ENCODE measurements around the gene CFAP74. TPM values are rescaled to one million over a fixed set of nuclear protein-coding genes. Genes with fewer than 3 reads are reported as not detected.
A peak's percentile ranks its signal among the peaks of the same experiment; 100 is the strongest.

The CFAP74 gene
- total and polyA plus RNA-seq, 2 of the 13 experiments (the other 11 are each of a cell fraction or from before 2014, with no cell fraction given): 0.27 to 0.62 TPM

DNA sequence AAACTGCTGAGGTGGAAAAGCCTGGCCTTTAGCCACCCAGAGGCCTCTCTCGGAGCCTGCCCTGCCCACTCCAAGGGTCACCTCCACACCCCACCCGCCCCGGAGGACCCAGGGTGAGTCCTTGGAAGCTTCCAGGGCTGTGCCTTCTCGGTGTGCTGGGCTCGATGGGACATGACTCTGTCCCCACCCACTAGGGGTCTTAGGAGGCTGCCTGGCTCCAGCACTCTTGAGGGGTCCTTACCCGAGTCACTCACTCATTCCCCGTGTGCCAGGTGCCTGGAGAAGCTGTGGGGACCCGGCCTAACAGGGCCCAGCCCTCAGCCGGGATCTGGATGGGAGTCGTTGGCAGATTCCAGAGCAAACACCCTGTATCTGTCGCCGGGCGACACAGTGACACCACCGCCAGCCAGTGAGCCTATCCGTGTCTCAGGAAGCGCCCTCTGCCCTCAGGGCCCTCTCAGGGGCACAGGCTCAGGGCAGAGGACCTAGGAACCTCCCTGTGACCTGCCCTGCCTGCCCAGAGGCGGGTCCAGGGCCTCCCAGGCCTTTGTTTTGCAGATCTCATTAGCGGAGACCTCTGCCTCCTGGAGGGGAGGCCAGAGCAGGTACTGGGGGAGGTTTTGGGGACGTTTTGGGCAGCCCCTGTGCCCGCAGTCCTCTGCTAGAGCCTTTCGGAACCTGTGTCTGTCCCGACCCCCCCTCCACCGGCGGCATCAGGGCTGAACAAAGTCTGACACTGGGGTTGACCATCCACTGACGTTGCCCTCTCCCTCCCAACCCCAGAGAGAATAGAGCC is 43.6 kb upstream of the CFAP74 start:
- H3K27me3 ChIP-seq (ENCODE audit: control insufficient read depth in 1 of 2, insufficient read depth in 2 of 2, low read length in 2 of 2): peaks cover 2 to 15% of the 10 kb centered on the region in 2 experiments; a peak in 1 of 5 replicates
- H3K79me2 ChIP-seq (ENCODE audit: insufficient read depth, low read length): peaks cover 3% of the 10 kb centered on the region
- H3K4me1 ChIP-seq (ENCODE audit: insufficient read depth, low read length): peaks cover 75% of the 10 kb centered on the region
- 14% methylated on average over 1 of the region's 25 CpGs for WGBS (ENCODE audit: low lambda C conversion rate)
- ChIA-PET CTCF (ENCODE audit: low intra/inter-chr PET ratio, low total read pairs) (interaction anchor here (1.7 to 4.0 kb wide), 2 partner anchors 87 to 103 kb away, joined by 7 to 30 read pairs; no protein-coding TSS in a partner anchor), POLR2A (interaction anchor here (1.2 to 1.9 kb wide), 3 partner anchors 103 to 138 kb away, joined by 4 to 11 read pairs (median 7); no protein-coding TSS in a partner anchor)
- peak; percentile 71 for ATAC-seq
- peak overlapping the region; percentile 47 to 80 (median 57) for H3K4me3 ChIP-seq (replicated peaks in 1 of 3; ENCODE audit: insufficient read depth in 1 of 3, low read depth in 2 of 3, low read length in 3 of 3)
- in situ Hi-C loops (cut with HindIII; ENCODE audit: extremely low pct_ligation_motif_present, low pct_unique_long_range_greater_than_20kb) (loop anchor here (5.0 kb wide), 1 partner anchor 85 kb away; no protein-coding TSS in a partner anchor), intact Hi-C loops (cut with micrococcal nuclease; ENCODE audit: unreplicated experiment) (loop anchor here (2.0 to 5.0 kb wide), 2 partner anchors 85 to 112 kb away; no protein-coding TSS in a partner anchor)
- BruUV-seq (replicated peaks): TSS peak; percentile 43
- no peaks in the 10 kb centered on the region for H3K9me3 ChIP-seq (ENCODE audit: low read length)
- peak overlapping the region; percentile 58 for H2AFZ ChIP-seq (ENCODE audit: low read length)
- peak overlapping the region; percentile 67 for H3K9ac ChIP-seq (ENCODE audit: insufficient read depth, low read depth, low read length)
- DNase-seq (ENCODE audit: low spot score): peak; percentile 70
- FAIRE-seq: peak; percentile 72
- H3K36me3 ChIP-seq (replicated peaks in 1 of 2; ENCODE audit: control insufficient read depth in 1 of 2, insufficient read depth in 2 of 2, low read length in 2 of 2): no peaks in the 10 kb centered on the region
- H3K4me2 ChIP-seq (ENCODE audit: low read depth, low read length): peak overlapping the region; percentile 98
- peak overlapping the region; percentile 76 for H3K27ac ChIP-seq (ENCODE audit: extremely low read length, insufficient read depth, low read length)
- 0 out of 2 replicates have a peak, but pooled peaks cover 5% of the 10 kb centered on the region for H4K20me1 ChIP-seq (ENCODE audit: insufficient read depth, low read length)
- TF ChIP-seq ZNF557 (CRISPR knock-in tag; IDR thresholded peaks at IDR 0.05) (no peak), ZNF770 (CRISPR knock-in tag; IDR thresholded peaks at IDR 0.05) (peak; percentile 64; the same call in 1 of the 2 replicates), ZKSCAN8 (CRISPR knock-in tag; IDR thresholded peaks at IDR 0.05; ENCODE audit: borderline replicate concordance) (no peak), IKZF4 (CRISPR knock-in tag; IDR thresholded peaks at IDR 0.05; ENCODE audit: borderline replicate concordance, low read depth, not compliant biosample characterization) (no peak), ZFP90 (CRISPR knock-in tag; IDR thresholded peaks at IDR 0.05; ENCODE audit: borderline replicate concordance) (no peak), CREB1 (IDR thresholded peaks at IDR 0.05) (no peak), CREB1 (CRISPR knock-in tag; IDR thresholded peaks at IDR 0.05) (0 out of 2 replicates have a peak, but pooled peaks have one; percentile 41), YY1 (IDR thresholded peaks at IDR 0.05; ENCODE audit: insufficient read depth, insufficient replicate concordance, low read depth, low read length) (peak; percentile 2), SNAPC5 (CRISPR knock-in tag; IDR thresholded peaks at IDR 0.05; ENCODE audit: borderline replicate concordance) (no peak), ATRX (CRISPR knock-in tag; IDR thresholded peaks at IDR 0.05; ENCODE audit: borderline replicate concordance) (no peak), ZFP82 (CRISPR knock-in tag; IDR thresholded peaks at IDR 0.05; ENCODE audit: borderline replicate concordance) (peak; percentile 41; the same call in 1 of the 2 replicates), ARNTL (CRISPR knock-in tag; IDR thresholded peaks at IDR 0.05) (no peak), MED1 (CRISPR knock-in tag; IDR thresholded peaks at IDR 0.05) (peak; percentile 24; the same call in 1 of the 2 replicates), HCFC1 (IDR thresholded peaks at IDR 0.05; ENCODE audit: low read depth, low read length) (no peak), SAP130 (CRISPR knock-in tag; IDR thresholded peaks at IDR 0.05; ENCODE audit: low read depth) (peak; percentile 85), ZNF33A (CRISPR knock-in tag; IDR thresholded peaks at IDR 0.05; ENCODE audit: borderline replicate concordance) (0 out of 2 replicates have a peak, but pooled peaks have one; percentile 34), ZNF607 (CRISPR knock-in tag; IDR thresholded peaks at IDR 0.05; ENCODE audit: borderline replicate concordance) (no peak; the same call in 1 of the 2 replicates), SMAD3 (CRISPR knock-in tag; IDR thresholded peaks at IDR 0.05) (0 out of 2 replicates have a peak, but pooled peaks have one; percentile 36), CENPT (CRISPR knock-in tag; IDR thresholded peaks at IDR 0.05; ENCODE audit: low read depth) (no peak), EZH2 (conservative IDR thresholded peaks at IDR 0.05; ENCODE audit: low read depth, low read length) (no peak), SIX1 (CRISPR knock-in tag; IDR thresholded peaks at IDR 0.05; ENCODE audit: borderline replicate concordance) (0 out of 2 replicates have a peak, but pooled peaks have one; percentile 21)

Data from HepG2 (cell line).